HG02623 (cell line): ENCODE measurements around the gene RTEL1.

Source experiments
- ATAC-seq: cut with Tn5 transposase; IDR thresholded peaks from one replicate; pipeline ENCODE4 v1.9.1; 2021; ENCODE audit warnings: moderate library complexity; ENCODE audit not compliant: unreplicated experiment

The RTEL1 gene

DNA sequence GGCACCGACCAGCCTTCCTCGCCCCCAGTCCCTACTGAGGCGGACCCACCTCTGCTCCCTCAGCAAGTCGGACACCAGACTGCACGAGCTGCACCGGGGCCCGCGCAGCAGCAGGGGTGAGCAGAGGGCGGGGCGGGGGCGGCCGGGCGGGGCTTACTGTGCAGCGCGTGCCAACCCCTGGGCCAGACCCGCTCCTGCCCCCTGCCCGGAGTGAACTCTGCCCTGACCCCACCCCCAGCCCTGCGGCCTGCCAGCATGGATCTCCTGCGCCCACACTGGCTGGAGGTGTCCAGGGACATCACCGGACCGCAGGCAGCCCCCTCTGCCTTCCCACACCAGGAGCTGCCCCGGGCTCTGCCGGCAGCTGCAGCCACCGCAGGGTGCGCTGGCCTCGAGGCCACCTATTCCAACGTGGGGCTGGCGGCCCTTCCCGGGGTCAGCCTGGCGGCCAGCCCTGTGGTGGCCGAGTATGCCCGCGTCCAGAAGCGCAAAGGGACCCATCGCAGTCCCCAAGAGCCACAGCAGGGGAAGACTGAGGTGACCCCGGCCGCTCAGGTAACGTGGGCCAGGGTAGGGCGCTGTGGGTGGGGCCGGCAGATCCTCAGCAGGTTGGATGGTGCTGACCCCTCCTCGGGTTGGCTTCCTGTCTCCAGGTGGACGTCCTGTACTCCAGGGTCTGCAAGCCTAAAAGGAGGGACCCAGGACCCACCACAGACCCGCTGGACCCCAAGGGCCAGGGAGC lies 80.0 kb downstream of the RTEL1 start:
- no peak for ATAC-seq

DNA sequence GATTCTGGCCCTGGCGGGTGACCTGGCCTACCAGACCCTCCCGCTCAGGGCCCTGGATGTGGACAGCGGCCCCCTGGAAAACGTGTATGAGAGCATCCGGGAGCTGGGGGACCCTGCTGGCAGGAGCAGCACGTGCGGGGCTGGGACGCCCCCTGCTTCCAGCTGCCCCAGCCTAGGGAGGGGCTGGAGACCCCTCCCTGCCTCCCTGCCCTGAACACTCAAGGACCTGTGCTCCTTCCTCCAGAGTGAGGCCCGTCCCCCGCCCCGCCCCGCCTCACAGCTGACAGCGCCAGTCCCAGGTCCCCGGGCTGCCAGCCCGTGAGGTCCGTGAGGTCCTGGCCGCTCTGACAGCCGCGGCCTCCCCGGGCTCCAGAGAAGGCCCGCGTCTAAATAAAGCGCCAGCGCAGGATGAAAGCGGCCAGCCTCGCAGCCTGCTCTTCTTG lies 80.6 kb downstream of the RTEL1 start:
- ATAC-seq, result no peak

GRCh38 chr20:63739130-63740069 lies 81.3 kb downstream of the RTEL1 start, which contains the start of gene SLC2A4RG:
Gene SLC2A4RG, plus strand, starts transcription at chr20:63739776. Its CDS starts 137 bp downstream, at chr20:63739913.
- peak; percentile 45 for ATAC-seq

- peak; percentile 17 for ATAC-seq
Observed at GRCh38 chr20:63740070-63740626, 82.0 kb downstream of the RTEL1 start.

GRCh38 chr20:63740627-63741353 lies 82.7 kb downstream of the RTEL1 start:
- no peak for ATAC-seq

DNA sequence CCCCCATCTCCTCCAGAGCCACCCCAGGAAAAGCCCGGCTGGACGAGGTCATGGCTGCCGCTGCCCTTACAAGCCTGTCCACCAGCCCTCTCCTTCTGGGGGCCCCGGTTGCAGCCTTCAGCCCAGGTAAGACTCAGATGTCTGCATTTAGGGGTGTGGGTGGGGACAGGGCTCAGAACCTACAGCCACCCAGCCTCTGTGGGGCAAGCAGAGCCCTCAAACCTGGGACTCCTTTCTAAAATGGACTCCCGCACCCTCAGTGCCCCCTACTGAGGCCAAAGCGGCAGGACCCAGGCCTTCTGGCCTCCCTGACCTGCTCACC lies 83.2 kb downstream of the RTEL1 start:
- no peak for ATAC-seq

DNA sequence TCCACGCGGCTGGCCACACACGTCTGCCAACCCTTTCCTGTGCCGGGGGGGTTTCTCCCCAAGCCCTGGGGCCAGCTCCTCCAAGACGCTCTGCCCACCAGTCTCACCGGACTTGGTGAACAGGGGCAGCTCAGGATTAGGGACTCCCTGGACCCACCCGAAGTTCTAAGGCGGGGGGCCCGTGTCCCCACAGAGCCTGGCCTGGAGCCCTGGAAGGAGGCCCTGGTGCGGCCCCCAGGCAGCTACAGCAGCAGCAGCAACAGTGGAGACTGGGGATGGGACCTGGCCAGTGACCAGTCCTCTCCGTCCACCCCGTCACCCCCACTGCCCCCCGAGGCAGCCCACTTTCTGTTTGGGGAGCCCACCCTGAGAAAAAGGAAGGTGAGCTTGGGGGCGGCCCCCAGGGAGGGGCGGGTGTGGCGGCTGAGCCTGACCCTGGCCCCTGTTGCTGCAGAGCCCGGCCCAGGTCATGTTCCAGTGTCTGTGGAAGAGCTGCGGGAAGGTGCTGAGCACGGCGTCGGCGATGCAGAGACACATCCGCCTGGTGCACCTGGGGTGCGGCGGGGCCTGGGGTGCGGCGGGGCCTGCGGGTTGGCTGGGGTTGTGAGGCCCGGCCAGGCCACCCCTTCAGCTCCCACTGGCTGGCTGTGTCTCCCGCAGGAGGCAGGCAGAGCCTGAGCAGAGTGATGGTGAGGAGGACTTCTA lies 83.7 kb downstream of the RTEL1 start:
- ATAC-seq, result no peak

DNA sequence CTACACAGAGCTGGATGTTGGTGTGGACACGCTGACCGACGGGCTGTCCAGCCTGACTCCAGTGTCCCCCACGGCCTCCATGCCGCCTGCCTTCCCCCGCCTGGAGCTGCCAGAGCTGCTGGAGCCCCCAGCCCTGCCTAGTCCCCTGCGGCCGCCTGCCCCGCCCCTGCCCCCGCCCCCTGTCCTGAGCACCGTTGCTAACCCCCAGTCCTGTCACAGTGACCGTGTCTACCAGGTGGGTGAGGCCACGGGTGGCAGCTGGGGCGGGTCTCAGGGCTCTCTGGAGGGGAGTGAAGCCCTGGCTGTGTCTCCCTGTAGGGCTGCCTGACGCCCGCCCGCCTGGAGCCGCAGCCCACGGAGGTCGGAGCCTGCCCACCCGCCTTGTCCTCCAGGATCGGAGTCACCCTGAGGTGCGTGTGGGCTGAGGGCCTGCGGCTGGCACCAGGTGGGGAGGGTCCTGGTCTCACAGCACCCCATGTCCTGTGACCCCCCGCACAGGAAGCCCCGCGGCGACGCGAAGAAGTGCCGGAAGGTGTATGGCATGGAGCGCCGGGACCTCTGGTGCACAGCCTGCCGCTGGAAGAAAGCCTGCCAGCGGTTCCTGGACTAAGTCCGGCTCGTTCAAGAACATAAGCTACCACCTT lies 84.4 kb downstream of the RTEL1 start:
- ATAC-seq, result no peak

DNA sequence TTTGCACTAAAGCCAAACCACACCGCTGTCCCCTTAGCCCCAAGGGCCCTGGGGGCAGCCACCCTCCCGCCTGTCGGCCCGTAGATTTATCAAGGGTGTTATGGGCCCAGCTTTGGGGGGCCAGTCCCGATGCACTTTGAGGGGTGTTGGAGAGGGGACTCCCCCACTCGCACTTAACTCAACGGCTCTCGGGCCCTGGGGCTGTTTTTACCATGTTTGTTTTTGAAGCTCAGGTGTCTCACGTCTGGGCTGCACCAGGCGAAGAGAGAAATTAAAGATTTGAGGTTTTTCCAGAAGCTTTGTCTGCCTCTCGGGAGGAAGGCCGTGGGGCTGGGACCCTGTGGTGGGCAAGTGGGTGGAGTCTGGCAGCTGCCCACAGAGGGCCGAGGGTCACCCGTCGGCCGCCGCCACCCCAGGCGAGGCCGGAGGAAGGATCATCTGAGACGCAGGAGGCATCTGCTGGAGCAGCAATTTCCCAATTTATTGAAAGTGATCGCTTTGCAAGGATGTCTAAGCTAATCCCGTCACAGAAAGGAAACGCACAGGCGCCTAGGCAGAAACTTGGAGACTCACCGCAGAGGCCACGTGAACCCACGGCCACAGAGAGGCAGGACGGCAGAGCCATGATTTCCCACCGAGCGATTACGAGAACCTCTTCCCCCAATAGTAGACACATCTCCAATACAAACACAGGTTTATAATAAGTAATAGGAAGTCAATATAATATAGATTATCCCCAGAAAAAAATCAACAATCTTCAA lies 85.3 kb downstream of the RTEL1 start:
- no peak for ATAC-seq

- ATAC-seq, result no peak
Observed at GRCh38 chr20:63744158-63744557, 86.0 kb downstream of the RTEL1 start.

DNA sequence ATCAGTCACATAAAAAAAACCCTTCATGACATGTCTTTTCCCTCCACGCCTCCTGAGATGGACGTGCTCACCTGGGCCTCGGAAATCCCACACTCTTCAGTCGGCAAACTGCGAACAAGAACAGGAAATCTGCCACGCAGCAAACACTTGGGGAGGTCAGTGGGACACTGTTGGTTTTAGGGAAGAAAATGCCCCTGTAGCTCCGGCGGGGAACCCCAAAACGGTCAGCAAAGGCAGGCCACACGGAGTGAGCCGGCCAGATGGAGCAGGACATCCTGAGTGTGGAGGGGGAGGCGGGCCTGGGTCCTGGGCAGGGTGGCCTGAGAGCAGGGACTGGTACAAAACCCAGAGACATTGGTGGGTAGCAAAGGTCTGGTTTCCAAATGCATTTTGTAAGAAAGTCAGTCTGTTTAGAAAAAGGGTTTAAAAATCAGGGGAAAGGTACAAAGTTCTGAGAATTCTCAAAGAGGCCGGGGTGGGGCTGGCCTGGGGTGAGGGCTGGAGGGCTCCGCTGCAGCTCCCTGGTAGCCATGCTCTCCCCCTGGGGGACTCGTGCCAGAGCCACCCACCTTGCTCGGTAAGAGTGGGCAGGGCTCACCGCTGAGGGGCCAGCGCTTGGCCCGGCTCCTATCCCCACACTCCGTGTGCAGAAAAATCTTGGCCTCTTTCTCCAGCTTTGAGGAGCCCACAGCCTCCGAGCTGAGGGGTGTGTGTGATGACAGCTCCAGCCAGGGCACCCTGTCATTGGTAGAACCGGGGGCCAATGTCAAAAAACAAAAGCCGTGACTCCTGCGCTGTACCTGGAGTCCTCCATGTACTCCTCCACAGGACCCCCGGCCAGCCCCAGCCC lies 86.7 kb downstream of the RTEL1 start:
- ATAC-seq, result no peak

GRCh38 chr20:63745424-63745805 lies 87.3 kb downstream of the RTEL1 start:
- no peak for ATAC-seq
